Fibroblast of lung (primary cell): ENCODE results near the gene ALKBH2. TPM values are rescaled to one million over a fixed set of nuclear protein-coding genes. Genes with fewer than 3 reads are reported as not detected.
A peak's percentile ranks its signal among the peaks of the same experiment; 100 is the strongest.

ENCODE experiments used
- DNase-seq, 2 donors: peaks; one replicate each; pipeline versions ENCODE4 v3.0.0 to v3.0.0-alpha.2; 2010; ENCODE audit warnings: low read depth in 2 of 2
- H2AFZ ChIP-seq: 2 replicates; pipeline ENCODE4 v1.5.1; 2012; ENCODE audit warnings: low read length, control low read depth, inconsistent platforms
- H3K27ac ChIP-seq: 2 replicates; pipeline ENCODE4 v1.5.1; 2011; ENCODE audit warnings: low read length, control low read depth; ENCODE audit not compliant: insufficient read depth
- H3K27me3 ChIP-seq: 2 replicates; pipeline ENCODE4 v1.5.1; 2011; ENCODE audit warnings: mild to moderate bottlenecking, low read length; ENCODE audit not compliant: control insufficient read depth, insufficient read depth
- H3K36me3 ChIP-seq: 2 replicates; pipeline ENCODE4 v1.5.1; 2011; ENCODE audit warnings: low read length; ENCODE audit not compliant: control insufficient read depth, insufficient read depth
- H3K4me1 ChIP-seq: 2 replicates; pipeline ENCODE4 v1.5.1; 2011; ENCODE audit warnings: low read length; ENCODE audit not compliant: control insufficient read depth, insufficient read depth; ENCODE audit errors: extremely low read depth
- H3K4me2 ChIP-seq: 2 replicates; pipeline ENCODE4 v1.5.1; 2011; ENCODE audit warnings: low read length, control low read depth; ENCODE audit not compliant: insufficient read depth; ENCODE audit errors: extremely low read depth
- H3K4me3 ChIP-seq, 4 experiments: fragments of 200-600 bp in 1 of 4; sonication (generic) in 1 of 4; replicated peaks in 1 of 4; 2 replicates each; pipeline ENCODE4 v1.5.1; 2011 to 2016; ENCODE audit warnings: low read length in 4 of 4, low read depth in 3 of 4, mild to moderate bottlenecking in 3 of 4, control low read depth in 2 of 4, inconsistent platforms in 1 of 4, mixed read lengths in 1 of 4; ENCODE audit not compliant: insufficient read depth in 1 of 4; ENCODE audit errors: control extremely low read depth in 1 of 4
- H3K79me2 ChIP-seq: 2 replicates; pipeline ENCODE4 v1.5.1; 2012; ENCODE audit warnings: mild to moderate bottlenecking, low read length, inconsistent platforms; ENCODE audit not compliant: control insufficient read depth, insufficient read depth
- H3K9ac ChIP-seq: 2 replicates; pipeline ENCODE4 v1.5.1; 2011; ENCODE audit warnings: mild to moderate bottlenecking, low read length, control low read depth; ENCODE audit not compliant: insufficient read depth
- H3K9me3 ChIP-seq: 2 replicates; pipeline ENCODE4 v1.5.1; 2012; ENCODE audit warnings: low read depth, low read length; ENCODE audit not compliant: control insufficient read depth, insufficient read depth
- H4K20me1 ChIP-seq: 2 replicates; pipeline ENCODE4 v1.5.1; 2011; ENCODE audit warnings: low read length; ENCODE audit not compliant: control insufficient read depth, insufficient read depth; ENCODE audit errors: extremely low read depth
- EZH2 ChIP-seq: IDR thresholded peaks from 2 replicates; pipeline ENCODE4 v1.5.1; 2012; ENCODE audit warnings: low read length, control low read depth, mild to moderate bottlenecking; ENCODE audit errors: missing control alignments
- polyA plus RNA-seq, 2 donors: library from polyadenylated mRNA; depleted of rRNA in 1 of 2; stranded (reverse) in 1 of 2; unstranded in 1 of 2; fragments of >200 nt; gene quantifications; 2 replicates each; pipeline ENCODE4 v1.2.1, GENCODE V29; 2011 to 2012; ENCODE audit warnings: missing spikeins in 1 of 2
- total RNA-seq: library from RNA; depleted of rRNA; stranded (reverse); fragments of >200 nt; gene quantifications from 2 replicates; pipeline ENCODE4 v1.2.1, GENCODE V29; 2014
- TF ChIP-seq, protein P1 (sequence below), 2 donors: IDR thresholded peaks in 1 of 2; conservative IDR thresholded peaks in 1 of 2; 1 replicate in 1 of 2; 2 replicates in 1 of 2; pipeline ENCODE4 v1.5.1; 2011 to 2012; ENCODE audit warnings: low read length in 2 of 2, control low read depth in 1 of 2, inconsistent platforms in 1 of 2, low read depth in 1 of 2, mild to moderate bottlenecking in 1 of 2

The ALKBH2 gene
- total and polyA plus RNA-seq, 2 donors (not counting 1 experiment from before 2014, with no cell fraction given) = 15.1 to 20.8 TPM

DNA sequence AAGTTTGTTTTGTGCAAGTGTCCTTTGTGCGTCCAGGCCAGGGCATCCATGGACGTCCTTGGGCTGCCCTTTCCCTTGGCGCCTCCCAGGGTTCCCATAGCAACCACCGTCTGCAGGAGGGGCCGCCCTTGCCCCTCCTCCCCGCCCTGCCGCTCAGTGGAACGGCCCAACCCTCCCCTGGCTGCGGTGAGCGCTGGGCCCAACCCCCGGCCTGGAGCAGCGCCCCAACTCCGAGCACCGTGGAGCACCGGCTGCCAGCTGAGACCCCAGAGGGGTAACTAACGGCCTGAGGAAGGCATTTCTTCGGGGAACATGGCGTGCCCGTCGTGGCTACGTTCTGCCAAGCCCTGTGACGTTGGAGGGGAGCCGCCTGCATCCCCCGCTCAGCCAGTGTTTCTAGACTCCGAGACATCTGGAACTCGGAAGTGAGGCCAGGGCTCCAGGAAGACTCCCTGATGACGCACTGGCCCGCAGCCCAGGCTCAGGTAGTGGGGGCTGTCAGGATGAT, 17.8 kb upstream of the ALKBH2 start:
- Histone ChIP-seq H3K4me2 (peak overlapping the region; percentile 81), H3K9me3 (no peaks in the 10 kb centered on the region), H3K27me3 (no peaks in the 10 kb centered on the region), H3K4me1 (peaks cover 7% of the 10 kb centered on the region), H3K79me2 (no peaks in the 10 kb centered on the region), H3K27ac (peak overlapping the region; percentile 92), H3K9ac (peak overlapping the region; percentile 80), H3K4me3 (peak overlapping the region; percentile 49 to 74 (median 65)), H2AFZ (peak overlapping the region; percentile 89), H3K36me3 (peaks cover 2% of the 10 kb centered on the region), H4K20me1 (no peaks in the 10 kb centered on the region)
- TF ChIP-seq, protein P1, sequence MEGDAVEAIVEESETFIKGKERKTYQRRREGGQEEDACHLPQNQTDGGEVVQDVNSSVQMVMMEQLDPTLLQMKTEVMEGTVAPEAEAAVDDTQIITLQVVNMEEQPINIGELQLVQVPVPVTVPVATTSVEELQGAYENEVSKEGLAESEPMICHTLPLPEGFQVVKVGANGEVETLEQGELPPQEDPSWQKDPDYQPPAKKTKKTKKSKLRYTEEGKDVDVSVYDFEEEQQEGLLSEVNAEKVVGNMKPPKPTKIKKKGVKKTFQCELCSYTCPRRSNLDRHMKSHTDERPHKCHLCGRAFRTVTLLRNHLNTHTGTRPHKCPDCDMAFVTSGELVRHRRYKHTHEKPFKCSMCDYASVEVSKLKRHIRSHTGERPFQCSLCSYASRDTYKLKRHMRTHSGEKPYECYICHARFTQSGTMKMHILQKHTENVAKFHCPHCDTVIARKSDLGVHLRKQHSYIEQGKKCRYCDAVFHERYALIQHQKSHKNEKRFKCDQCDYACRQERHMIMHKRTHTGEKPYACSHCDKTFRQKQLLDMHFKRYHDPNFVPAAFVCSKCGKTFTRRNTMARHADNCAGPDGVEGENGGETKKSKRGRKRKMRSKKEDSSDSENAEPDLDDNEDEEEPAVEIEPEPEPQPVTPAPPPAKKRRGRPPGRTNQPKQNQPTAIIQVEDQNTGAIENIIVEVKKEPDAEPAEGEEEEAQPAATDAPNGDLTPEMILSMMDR (conservative IDR thresholded peaks at IDR 0.05 in 1 of 2, IDR thresholded peaks at IDR 0.05 in 1 of 2; ENCODE audit: low read depth in 1 of 2, low read length in 2 of 2) = no peak
- no peak for TF ChIP-seq EZH2
- DNase-seq = peak; percentile 79 to 86

DNA sequence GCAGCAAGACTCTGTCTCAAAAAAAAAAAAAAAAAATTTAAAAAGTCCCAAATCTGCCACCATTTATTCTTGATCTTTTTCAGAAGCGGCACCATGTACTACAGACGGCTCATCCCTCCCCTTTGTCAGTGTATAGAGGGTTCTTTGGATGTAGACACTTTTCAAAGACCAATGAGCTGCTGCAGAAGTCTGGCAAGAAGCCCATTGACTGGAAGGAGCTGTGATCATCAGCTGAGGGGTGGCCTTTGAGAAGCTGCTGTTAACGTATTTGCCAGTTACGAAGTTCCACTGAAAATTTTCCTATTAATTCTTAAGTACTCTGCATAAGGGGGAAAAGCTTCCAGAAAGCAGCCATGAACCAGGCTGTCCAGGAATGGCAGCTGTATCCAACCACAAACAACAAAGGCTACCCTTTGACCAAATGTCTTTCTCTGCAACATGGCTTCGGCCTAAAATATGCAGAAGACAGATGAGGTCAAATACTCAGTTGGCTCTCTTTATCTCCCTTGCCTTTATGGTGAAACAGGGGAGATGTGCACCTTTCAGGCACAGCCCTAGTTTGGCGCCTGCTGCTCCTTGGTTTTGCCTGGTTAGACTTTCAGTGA, 16.6 kb upstream of the ALKBH2 start:
- TF ChIP-seq EZH2 = no peak
- TF ChIP-seq, protein P1 (conservative IDR thresholded peaks at IDR 0.05 in 1 of 2, IDR thresholded peaks at IDR 0.05 in 1 of 2; ENCODE audit: low read depth in 1 of 2, low read length in 2 of 2) = no peak
- H3K4me2 ChIP-seq = no peak overlapping the region
- no peaks in the 10 kb centered on the region for H4K20me1 ChIP-seq
- no peaks in the 10 kb centered on the region for H3K27me3 ChIP-seq
- no peak overlapping the region for H3K9ac ChIP-seq
- H3K36me3 ChIP-seq = peaks cover 4% of the 10 kb centered on the region
- H3K4me3 ChIP-seq = no peak overlapping the region
- H3K9me3 ChIP-seq = no peaks in the 10 kb centered on the region
- no peak overlapping the region for H2AFZ ChIP-seq
- no peaks in the 10 kb centered on the region for H3K79me2 ChIP-seq
- peak overlapping the region; percentile 92 for H3K27ac ChIP-seq
- no peak for DNase-seq
- H3K4me1 ChIP-seq = peaks cover 7% of the 10 kb centered on the region

DNA sequence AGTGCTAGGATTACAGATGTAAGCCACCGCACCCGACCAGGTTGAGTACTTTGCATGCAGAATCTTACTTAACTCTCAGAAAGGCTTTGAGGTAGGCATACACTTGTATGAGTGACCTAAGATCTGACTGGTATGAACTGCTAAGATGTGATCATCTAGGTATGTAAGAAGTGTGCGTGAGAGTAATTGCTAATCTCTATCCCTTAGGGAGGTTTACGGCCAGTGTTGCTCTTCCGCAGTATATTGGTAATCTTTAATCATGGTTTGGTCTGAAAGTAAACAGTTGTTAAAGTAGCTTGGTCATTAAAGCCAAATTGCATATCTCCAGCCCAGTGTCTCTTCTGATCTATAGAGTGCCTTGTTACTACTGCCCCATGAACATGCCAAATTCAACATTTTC, 11.9 kb upstream of the ALKBH2 start:
- no peak overlapping the region for H3K9ac ChIP-seq
- no peak overlapping the region for H3K27ac ChIP-seq
- H3K36me3 ChIP-seq = peaks cover 4% of the 10 kb centered on the region
- TF ChIP-seq, protein P1 (conservative IDR thresholded peaks at IDR 0.05 in 1 of 2, IDR thresholded peaks at IDR 0.05 in 1 of 2; ENCODE audit: low read depth in 1 of 2, low read length in 2 of 2) = no peak
- no peak for TF ChIP-seq EZH2
- no peak overlapping the region for H3K4me3 ChIP-seq
- H3K27me3 ChIP-seq = no peaks in the 10 kb centered on the region
- peaks cover 1% of the 10 kb centered on the region for H3K4me1 ChIP-seq
- no peak overlapping the region for H2AFZ ChIP-seq
- H4K20me1 ChIP-seq = no peaks in the 10 kb centered on the region
- DNase-seq = no peak
- H3K9me3 ChIP-seq = no peaks in the 10 kb centered on the region
- H3K4me2 ChIP-seq = no peak overlapping the region
- peaks cover under 1% of the 10 kb centered on the region for H3K79me2 ChIP-seq
